ENCODE data around the gene DBN1. TPM values are rescaled to one million over a fixed set of nuclear protein-coding genes. Genes with fewer than 3 reads are reported as not detected.
A peak's percentile ranks its signal among the peaks of the same experiment; 100 is the strongest.

DBN1 gene
- total RNA-seq, 1 experiment from 2014 or later = 29.1 TPM

GRCh38 chr5:177455036-177455660, 18.3 kb downstream of the DBN1 start:
- H3K36me3 ChIP-seq (ENCODE audit: insufficient read depth, low read length) = no peaks in the 10 kb centered on the region
- peaks cover 8% of the 10 kb centered on the region; the same call in 1 of the 2 replicates for H4K20me1 ChIP-seq (ENCODE audit: insufficient read depth, low read depth, low read length)
- H3K4me2 ChIP-seq (ENCODE audit: low read depth, low read length, poor library complexity, severe bottlenecking) = peak overlapping the region; percentile 87
- H3K9ac ChIP-seq (ENCODE audit: low read length) = peak overlapping the region; percentile 89
- no peaks in the 10 kb centered on the region for H3K9me2 ChIP-seq (replicated peaks; ENCODE audit: insufficient read depth, low read length)
- H3K4me3 ChIP-seq (ENCODE audit: low read length) = peak overlapping the region; percentile 89
- no peaks in the 10 kb centered on the region for H3K27me3 ChIP-seq (ENCODE audit: low read length)
- peak overlapping the region; percentile 86 for H3K27ac ChIP-seq (ENCODE audit: low read length)
- peaks cover 70% of the 10 kb centered on the region for H3K4me1 ChIP-seq (ENCODE audit: low read length)
- no peaks in the 10 kb centered on the region for H3K9me3 ChIP-seq (ENCODE audit: low read length)
- H3K79me2 ChIP-seq (ENCODE audit: low read length) = peaks cover 12% of the 10 kb centered on the region
- H2AFZ ChIP-seq (ENCODE audit: low read length) = peak overlapping the region; percentile 65; the same call in 1 of the 2 replicates
- DNase-seq = peak; percentile 94

GRCh38 chr5:177454397-177455035, 18.9 kb downstream of the DBN1 start:
- Histone ChIP-seq H3K4me1 (ENCODE audit: low read length) (peaks cover 77% of the 10 kb centered on the region), H3K4me2 (ENCODE audit: low read depth, low read length, poor library complexity, severe bottlenecking) (peak overlapping the region; percentile 87), H3K4me3 (ENCODE audit: low read length) (peak overlapping the region; percentile 89), H4K20me1 (ENCODE audit: insufficient read depth, low read depth, low read length) (peaks cover 8% of the 10 kb centered on the region; the same call in 1 of the 2 replicates), H3K9ac (ENCODE audit: low read length) (peak overlapping the region; percentile 89), H2AFZ (ENCODE audit: low read length) (peak overlapping the region; percentile 65; the same call in 1 of the 2 replicates), H3K79me2 (ENCODE audit: low read length) (peaks cover 18% of the 10 kb centered on the region), H3K9me3 (ENCODE audit: low read length) (no peaks in the 10 kb centered on the region), H3K27me3 (ENCODE audit: low read length) (no peaks in the 10 kb centered on the region), H3K27ac (ENCODE audit: low read length) (peak overlapping the region; percentile 86), H3K9me2 (replicated peaks; ENCODE audit: insufficient read depth, low read length) (no peaks in the 10 kb centered on the region), H3K36me3 (ENCODE audit: insufficient read depth, low read length) (no peaks in the 10 kb centered on the region)
- peak; percentile 97 for DNase-seq

GRCh38 chr5:177453852-177454396, 19.5 kb downstream of the DBN1 start:
- no peak overlapping the region for H2AFZ ChIP-seq (ENCODE audit: low read length)

GRCh38 chr5:177452688-177453638, 20.5 kb downstream of the DBN1 start:
- Histone ChIP-seq H2AFZ (ENCODE audit: low read length) (no peak overlapping the region), H3K9me2 (replicated peaks; ENCODE audit: insufficient read depth, low read length) (no peaks in the 10 kb centered on the region), H3K79me2 (ENCODE audit: low read length) (peaks cover 33% of the 10 kb centered on the region), H3K9ac (ENCODE audit: low read length) (peak overlapping the region; percentile 78), H3K27me3 (ENCODE audit: low read length) (no peaks in the 10 kb centered on the region), H3K4me2 (ENCODE audit: low read depth, low read length, poor library complexity, severe bottlenecking) (peak overlapping the region; percentile 87), H3K36me3 (ENCODE audit: insufficient read depth, low read length) (no peaks in the 10 kb centered on the region), H3K9me3 (ENCODE audit: low read length) (no peaks in the 10 kb centered on the region), H4K20me1 (ENCODE audit: insufficient read depth, low read depth, low read length) (peaks cover 2% of the 10 kb centered on the region; the same call in 1 of the 2 replicates), H3K4me3 (ENCODE audit: low read length) (peak overlapping the region; percentile 89), H3K27ac (ENCODE audit: low read length) (peak overlapping the region; percentile 86), H3K4me1 (ENCODE audit: low read length) (peaks cover 81% of the 10 kb centered on the region)
- DNase-seq = no peak

More at GRCh38 chr5:177453852-177454396, 19.5 kb downstream of the DBN1 start:
- Histone ChIP-seq H3K9ac (ENCODE audit: low read length) (peak overlapping the region; percentile 78), H3K79me2 (ENCODE audit: low read length) (peaks cover 23% of the 10 kb centered on the region), H3K4me2 (ENCODE audit: low read depth, low read length, poor library complexity, severe bottlenecking) (peak overlapping the region; percentile 87), H3K27me3 (ENCODE audit: low read length) (no peaks in the 10 kb centered on the region), H3K27ac (ENCODE audit: low read length) (peak overlapping the region; percentile 86), H3K4me3 (ENCODE audit: low read length) (peak overlapping the region; percentile 89), H4K20me1 (ENCODE audit: insufficient read depth, low read depth, low read length) (peaks cover 8% of the 10 kb centered on the region; the same call in 1 of the 2 replicates), H3K9me2 (replicated peaks; ENCODE audit: insufficient read depth, low read length) (no peaks in the 10 kb centered on the region), H3K9me3 (ENCODE audit: low read length) (no peaks in the 10 kb centered on the region), H3K4me1 (ENCODE audit: low read length) (peaks cover 77% of the 10 kb centered on the region), H3K36me3 (ENCODE audit: insufficient read depth, low read length) (no peaks in the 10 kb centered on the region)
- peak; percentile 87 for DNase-seq

GRCh38 chr5:177450667-177451424, 22.6 kb downstream of the DBN1 start:
- peak overlapping the region; percentile 88 for H3K4me2 ChIP-seq (ENCODE audit: low read depth, low read length, poor library complexity, severe bottlenecking)
- peak overlapping the region; percentile 90 for H3K27ac ChIP-seq (ENCODE audit: low read length)
- no peaks in the 10 kb centered on the region for H3K9me3 ChIP-seq (ENCODE audit: low read length)
- peaks cover 79% of the 10 kb centered on the region for H3K4me1 ChIP-seq (ENCODE audit: low read length)
- no peaks in the 10 kb centered on the region for H3K36me3 ChIP-seq (ENCODE audit: insufficient read depth, low read length)
- peak overlapping the region; percentile 96 for H3K9ac ChIP-seq (ENCODE audit: low read length)
- H3K27me3 ChIP-seq (ENCODE audit: low read length) = no peaks in the 10 kb centered on the region
- DNase-seq = no peak
- no peak overlapping the region for H2AFZ ChIP-seq (ENCODE audit: low read length)
- no peak overlapping the region for H3K4me3 ChIP-seq (ENCODE audit: low read length)
- no peaks in the 10 kb centered on the region; the same call in 1 of the 2 replicates for H4K20me1 ChIP-seq (ENCODE audit: insufficient read depth, low read depth, low read length)
- H3K9me2 ChIP-seq (replicated peaks; ENCODE audit: insufficient read depth, low read length) = no peaks in the 10 kb centered on the region
- H3K79me2 ChIP-seq (ENCODE audit: low read length) = peaks cover 38% of the 10 kb centered on the region

GRCh38 chr5:177449140-177450061, 24.0 kb downstream of the DBN1 start:
- Histone ChIP-seq H3K4me3 (ENCODE audit: low read length) (peak overlapping the region; percentile 72), H3K9ac (ENCODE audit: low read length) (peak overlapping the region; percentile 96), H3K27ac (ENCODE audit: low read length) (peak overlapping the region; percentile 90), H3K36me3 (ENCODE audit: insufficient read depth, low read length) (no peaks in the 10 kb centered on the region), H4K20me1 (ENCODE audit: insufficient read depth, low read depth, low read length) (no peaks in the 10 kb centered on the region; the same call in 1 of the 2 replicates), H3K4me2 (ENCODE audit: low read depth, low read length, poor library complexity, severe bottlenecking) (peak overlapping the region; percentile 88), H3K9me2 (replicated peaks; ENCODE audit: insufficient read depth, low read length) (no peaks in the 10 kb centered on the region), H3K79me2 (ENCODE audit: low read length) (peaks cover 38% of the 10 kb centered on the region), H3K4me1 (ENCODE audit: low read length) (peaks cover 84% of the 10 kb centered on the region), H2AFZ (ENCODE audit: low read length) (no peak overlapping the region), H3K27me3 (ENCODE audit: low read length) (no peaks in the 10 kb centered on the region), H3K9me3 (ENCODE audit: low read length) (no peaks in the 10 kb centered on the region)
- peak; percentile 73 for DNase-seq
